Measurements from ENCODE around the gene SMCO2.

Gene SMCO2

GRCh38 chr12:27449893-27450534 lies 3.5 kb downstream of the SMCO2 start:
- Histone ChIP-seq H3K27ac (ENCODE audit: low read depth, low read length) (no peak overlapping the region), H3K4me2 (ENCODE audit: low read length) (no peak overlapping the region), H3K9me3 (ENCODE audit: control insufficient read depth, insufficient read depth, low read length) (no peaks in the 10 kb centered on the region), H3K9me2 (replicated peaks; ENCODE audit: control insufficient read depth, low read length) (no peaks in the 10 kb centered on the region), H3K36me3 (ENCODE audit: control insufficient read depth, low read length) (no peaks in the 10 kb centered on the region), H3F3A (ENCODE audit: control insufficient read depth, insufficient read depth) (no peaks in the 10 kb centered on the region), H3K4me1 (ENCODE audit: control insufficient read depth, low read length) (no peaks in the 10 kb centered on the region), H3K4me3 (ENCODE audit: low read length) (no peak overlapping the region), H3K79me2 (ENCODE audit: control insufficient read depth, low read length) (no peaks in the 10 kb centered on the region), H3K27me3 (ENCODE audit: control insufficient read depth, low read length) (no peaks in the 10 kb centered on the region), H4K20me1 (ENCODE audit: control insufficient read depth, insufficient read depth, low read depth, low read length) (no peaks in the 10 kb centered on the region)
- TF ChIP-seq CTCF (IDR thresholded peaks at IDR 0.05; ENCODE audit: low read depth, low read length, poor library complexity, severe bottlenecking) (no peak), EZH2phosphoT487 (IDR thresholded peaks at IDR 0.05; ENCODE audit: borderline replicate concordance, low read length) (no peak)

- no peaks in the 10 kb centered on the region for H3K79me2 ChIP-seq (ENCODE audit: control insufficient read depth, low read length)
- no peaks in the 10 kb centered on the region for H3K9me2 ChIP-seq (replicated peaks; ENCODE audit: control insufficient read depth, low read length)
- no peaks in the 10 kb centered on the region for H3K27me3 ChIP-seq (ENCODE audit: control insufficient read depth, low read length)
- H3K36me3 ChIP-seq (ENCODE audit: control insufficient read depth, low read length), result no peaks in the 10 kb centered on the region
- no peaks in the 10 kb centered on the region for H3K9me3 ChIP-seq (ENCODE audit: control insufficient read depth, insufficient read depth, low read length)
- no peak overlapping the region for H3K4me3 ChIP-seq (ENCODE audit: low read length)
- no peaks in the 10 kb centered on the region for H3F3A ChIP-seq (ENCODE audit: control insufficient read depth, insufficient read depth)
- no peaks in the 10 kb centered on the region for H3K4me1 ChIP-seq (ENCODE audit: control insufficient read depth, low read length)
- no peak overlapping the region for H3K4me2 ChIP-seq (ENCODE audit: low read length)
- no peaks in the 10 kb centered on the region for H4K20me1 ChIP-seq (ENCODE audit: control insufficient read depth, insufficient read depth, low read depth, low read length)
- no peak for TF ChIP-seq EZH2phosphoT487 (IDR thresholded peaks at IDR 0.05; ENCODE audit: borderline replicate concordance, low read length)
- no peak for TF ChIP-seq CTCF (IDR thresholded peaks at IDR 0.05; ENCODE audit: low read depth, low read length, poor library complexity, severe bottlenecking)
- H3K27ac ChIP-seq (ENCODE audit: low read depth, low read length), result no peak overlapping the region
Measured at GRCh38 chr12:27451036-27451825, 4.7 kb downstream of the SMCO2 start.

- Histone ChIP-seq H3F3A (ENCODE audit: control insufficient read depth, insufficient read depth) (no peaks in the 10 kb centered on the region), H3K27ac (ENCODE audit: low read depth, low read length) (no peak overlapping the region), H3K9me2 (replicated peaks; ENCODE audit: control insufficient read depth, low read length) (no peaks in the 10 kb centered on the region), H3K27me3 (ENCODE audit: control insufficient read depth, low read length) (no peaks in the 10 kb centered on the region), H3K4me2 (ENCODE audit: low read length) (no peak overlapping the region), H3K79me2 (ENCODE audit: control insufficient read depth, low read length) (no peaks in the 10 kb centered on the region), H3K36me3 (ENCODE audit: control insufficient read depth, low read length) (no peaks in the 10 kb centered on the region), H3K4me1 (ENCODE audit: control insufficient read depth, low read length) (no peaks in the 10 kb centered on the region), H4K20me1 (ENCODE audit: control insufficient read depth, insufficient read depth, low read depth, low read length) (no peaks in the 10 kb centered on the region), H3K4me3 (ENCODE audit: low read length) (no peak overlapping the region), H3K9me3 (ENCODE audit: control insufficient read depth, insufficient read depth, low read length) (no peaks in the 10 kb centered on the region)
- TF ChIP-seq EZH2phosphoT487 (IDR thresholded peaks at IDR 0.05; ENCODE audit: borderline replicate concordance, low read length) (no peak), CTCF (IDR thresholded peaks at IDR 0.05; ENCODE audit: low read depth, low read length, poor library complexity, severe bottlenecking) (no peak)
Measured at GRCh38 chr12:27453421-27453820, 6.9 kb downstream of the SMCO2 start.
